Spleen (tissue), 7 donors: ENCODE results near the gene GRIK3.

Source experiments
- CTCF ChIP-seq, 11 experiments: fragments of 200-600 bp in 7 of 11; fragments of 450-650 bp in 4 of 11; sonication (generic) in 4 of 11; IDR thresholded peaks in 8 of 11; conservative IDR thresholded peaks in 3 of 11; 1 replicate in 7 of 11; 2 replicates in 4 of 11; pipeline versions ENCODE4 v1.4.0 to v1.8.0; 2016 to 2021; ENCODE audit warnings: antibody characterized with exemption in 11 of 11, inconsistent platforms in 4 of 11, mild to moderate bottlenecking in 1 of 11
- POLR2A ChIP-seq, 3 donors: fragments of 450-650 bp; IDR thresholded peaks; one replicate each; pipeline ENCODE4 v1.5.1; 2017; ENCODE audit warnings: antibody characterized with exemption in 3 of 3, mild to moderate bottlenecking in 1 of 3
- POLR2AphosphoS5 ChIP-seq, 3 donors: sonication (generic); formaldehyde crosslinking; IDR thresholded peaks; one replicate each; pipeline ENCODE4 v1.5.1; 2017; ENCODE audit warnings: antibody characterized with exemption in 3 of 3
- donor health status: DM: no; HTN: no; CAD: no; lungs with moderate emphysema.
- donor health status: DM: no; HTN: no; CAD: no.
- donor health status: DM: no; HTN: no; CAD: no.

- TF ChIP-seq CTCF (IDR thresholded peaks at IDR 0.05 in 8 of 11, conservative IDR thresholded peaks at IDR 0.05 in 3 of 11), result no peak
- no peak for TF ChIP-seq POLR2AphosphoS5 (IDR thresholded peaks at IDR 0.05)
- TF ChIP-seq POLR2A (IDR thresholded peaks at IDR 0.05), result no peak
Observed at GRCh38 chr1:36846357-36846756, 188.0 kb downstream of the GRIK3 start.
